Brain microvascular endothelial cell (primary cell): ENCODE results near the gene LIN9.
"Not testable (repeated sequence)": the region's sequence is repeated elsewhere in the genome, so short reads cannot be mapped to it uniquely, and the experiment has no call there.

ENCODE experiments used
- DNase-seq: peaks from one replicate; pipeline ENCODE4 v3.0.0-alpha.2; 2020
- H3K27ac ChIP-seq: fragments of 250-450 bp; sonication (Bioruptor Pico); 2 replicates; pipeline ENCODE4 v1.5.1; 2020; ENCODE audit warnings: mild to moderate bottlenecking, moderate library complexity
- H3K27me3 ChIP-seq: fragments of 250-450 bp; sonication (Bioruptor Pico); replicated peaks from 2 replicates; pipeline ENCODE4 v1.5.1; 2020; ENCODE audit warnings: mild to moderate bottlenecking
- H3K36me3 ChIP-seq: fragments of 250-450 bp; sonication (Bioruptor Pico); replicated peaks from 2 replicates; pipeline ENCODE4 v1.5.1; 2020; ENCODE audit warnings: mild to moderate bottlenecking
- H3K4me3 ChIP-seq: 2 replicates; pipeline ENCODE4 v1.5.1; 2011; ENCODE audit warnings: low read depth, mild to moderate bottlenecking, control low read depth, low read length, moderate library complexity
- in situ Hi-C: cut with HindIII; loops from 2 replicates; pipeline ENCODE4 v1.10.0; 2017; ENCODE audit warnings: low sequenced_read_pairs, low pct_ligation_motif_present
- TF ChIP-seq, protein P1 (sequence below): IDR thresholded peaks from 2 replicates; pipeline ENCODE4 v1.5.1; 2011; ENCODE audit warnings: low read depth, mild to moderate bottlenecking, moderate library complexity, low read length, control low read depth, inconsistent platforms; ENCODE audit errors: missing control alignments

The LIN9 gene

GRCh38 chr1:226342656-226343055 is 33.7 kb upstream of the LIN9 start:
- TF ChIP-seq, protein P1, sequence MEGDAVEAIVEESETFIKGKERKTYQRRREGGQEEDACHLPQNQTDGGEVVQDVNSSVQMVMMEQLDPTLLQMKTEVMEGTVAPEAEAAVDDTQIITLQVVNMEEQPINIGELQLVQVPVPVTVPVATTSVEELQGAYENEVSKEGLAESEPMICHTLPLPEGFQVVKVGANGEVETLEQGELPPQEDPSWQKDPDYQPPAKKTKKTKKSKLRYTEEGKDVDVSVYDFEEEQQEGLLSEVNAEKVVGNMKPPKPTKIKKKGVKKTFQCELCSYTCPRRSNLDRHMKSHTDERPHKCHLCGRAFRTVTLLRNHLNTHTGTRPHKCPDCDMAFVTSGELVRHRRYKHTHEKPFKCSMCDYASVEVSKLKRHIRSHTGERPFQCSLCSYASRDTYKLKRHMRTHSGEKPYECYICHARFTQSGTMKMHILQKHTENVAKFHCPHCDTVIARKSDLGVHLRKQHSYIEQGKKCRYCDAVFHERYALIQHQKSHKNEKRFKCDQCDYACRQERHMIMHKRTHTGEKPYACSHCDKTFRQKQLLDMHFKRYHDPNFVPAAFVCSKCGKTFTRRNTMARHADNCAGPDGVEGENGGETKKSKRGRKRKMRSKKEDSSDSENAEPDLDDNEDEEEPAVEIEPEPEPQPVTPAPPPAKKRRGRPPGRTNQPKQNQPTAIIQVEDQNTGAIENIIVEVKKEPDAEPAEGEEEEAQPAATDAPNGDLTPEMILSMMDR, result no peak
- in situ Hi-C loops, result no loop called here

GRCh38 chr1:226340111-226340510 is 31.1 kb upstream of the LIN9 start:
- DNase-seq, H3K27ac ChIP-seq, H3K27me3 ChIP-seq, in situ Hi-C loops, H3K4me3 ChIP-seq, H3K36me3 ChIP-seq: not testable (repeated sequence)

More at GRCh38 chr1:226342656-226343055, 33.7 kb upstream of the LIN9 start:
- Histone ChIP-seq H3K4me3 (no peak overlapping the region), H3K27ac (no peak overlapping the region), H3K27me3 (no peaks in the 10 kb centered on the region), H3K36me3 (no peaks in the 10 kb centered on the region)
- no peak for DNase-seq

- H3K4me3 ChIP-seq, result no peak overlapping the region
- no peaks in the 10 kb centered on the region for H3K36me3 ChIP-seq
- DNase-seq, result no peak
- in situ Hi-C loops, result no loop called here
- TF ChIP-seq, protein P1, result no peak
- H3K27me3 ChIP-seq, result no peaks in the 10 kb centered on the region
- no peak overlapping the region for H3K27ac ChIP-seq
These were observed 28.4 kb upstream of the LIN9 start for GRCh38 chr1:226337276-226337875.

DNA sequence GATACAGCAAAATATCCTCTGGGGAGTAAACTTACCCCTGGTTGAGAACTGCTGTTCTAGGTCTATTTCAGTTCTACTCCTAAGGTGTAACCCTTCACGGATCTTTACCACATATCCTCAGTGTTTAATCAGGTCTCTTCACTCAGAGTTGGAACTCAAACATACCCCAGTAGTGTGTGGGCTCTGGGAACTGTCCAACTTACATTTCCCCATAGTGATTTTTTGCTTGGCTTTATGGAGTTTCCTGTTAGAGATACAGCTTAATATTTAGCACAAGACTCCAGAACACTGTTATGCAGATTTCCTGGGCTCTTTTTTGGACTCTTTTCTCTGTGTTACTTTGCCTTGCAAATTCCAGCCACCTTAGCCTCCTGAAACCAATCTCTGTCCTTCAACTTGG is 26.7 kb upstream of the LIN9 start:
- Histone ChIP-seq H3K36me3 (no peaks in the 10 kb centered on the region), H3K4me3 (no peak overlapping the region), H3K27ac (no peak overlapping the region), H3K27me3 (no peaks in the 10 kb centered on the region)
- in situ Hi-C loops, result no loop called here
- TF ChIP-seq, protein P1, result no peak
- no peak for DNase-seq

GRCh38 chr1:226332947-226333346 is 24.0 kb upstream of the LIN9 start:
- H3K27me3 ChIP-seq, result no peaks in the 10 kb centered on the region

GRCh38 chr1:226329237-226329636 is 20.3 kb upstream of the LIN9 start:
- TF ChIP-seq, protein P1, result no peak

More at GRCh38 chr1:226332947-226333346, 24.0 kb upstream of the LIN9 start:
- Histone ChIP-seq H3K36me3 (no peaks in the 10 kb centered on the region), H3K27ac (no peak overlapping the region), H3K4me3 (no peak overlapping the region)
- TF ChIP-seq, protein P1, result no peak
- no peak for DNase-seq
- in situ Hi-C loops, result no loop called here

More at GRCh38 chr1:226329237-226329636, 20.3 kb upstream of the LIN9 start:
- in situ Hi-C loops, result no loop called here
- no peak overlapping the region for H3K4me3 ChIP-seq
- no peak overlapping the region for H3K27ac ChIP-seq
- H3K36me3 ChIP-seq, result no peaks in the 10 kb centered on the region
- DNase-seq, result no peak
- H3K27me3 ChIP-seq, result no peaks in the 10 kb centered on the region
